GM12892 (cell line): ENCODE results near the gene VAT1.

Experiments
- DNase-seq: peaks from one replicate; pipeline ENCODE4 v3.0.0; 2011; ENCODE audit not compliant: insufficient read length
- FAIRE-seq: peaks from 2 replicates; lab custom pipeline; 2011; peaks lifted over from hg19 to GRCh38; lab: Jason Lieb, UNC
- POLR2A ChIP-seq: IDR thresholded peaks from 2 replicates; pipeline ENCODE4 v1.6.1; 2011; ENCODE audit warnings: low read depth, low read length, control low read depth
- POLR2AphosphoS5 ChIP-seq: IDR thresholded peaks from 2 replicates; pipeline ENCODE4 v1.6.1; 2011; ENCODE audit warnings: low read depth, low read length, control low read depth
- TAF1 ChIP-seq: IDR thresholded peaks from 2 replicates; pipeline ENCODE4 v1.6.1; 2011; ENCODE audit warnings: low read depth, mild to moderate bottlenecking, control low read depth, low read length, borderline replicate concordance

VAT1 gene

GRCh38 chr17:43040655-43041054 is 18.5 kb upstream of the VAT1 start:
- TF ChIP-seq TAF1 (no peak), POLR2A (no peak), POLR2AphosphoS5 (no peak)
- DNase-seq = no peak
- FAIRE-seq = no peak

DNA sequence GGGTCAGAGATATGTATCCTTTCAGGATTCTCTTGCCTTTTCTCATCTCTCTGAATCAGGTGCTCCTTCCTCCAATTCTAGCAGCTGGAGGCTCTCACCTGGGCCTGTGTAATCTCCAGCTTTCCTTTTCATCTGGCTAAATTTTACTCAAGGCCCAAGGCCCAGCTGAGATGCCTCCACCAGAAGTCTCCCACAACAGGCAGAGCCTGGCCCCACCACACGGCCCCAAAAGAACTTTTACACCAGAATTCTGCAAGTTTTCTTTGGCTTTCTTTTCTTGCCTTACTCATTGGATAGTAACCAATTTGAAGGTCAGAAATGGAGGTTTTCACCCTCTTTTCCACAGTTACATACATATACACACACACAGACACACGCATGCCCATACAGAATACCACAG is 17.5 kb upstream of the VAT1 start:
- FAIRE-seq = no peak
- no peak for DNase-seq
- TF ChIP-seq TAF1 (no peak), POLR2A (no peak), POLR2AphosphoS5 (no peak)

DNA sequence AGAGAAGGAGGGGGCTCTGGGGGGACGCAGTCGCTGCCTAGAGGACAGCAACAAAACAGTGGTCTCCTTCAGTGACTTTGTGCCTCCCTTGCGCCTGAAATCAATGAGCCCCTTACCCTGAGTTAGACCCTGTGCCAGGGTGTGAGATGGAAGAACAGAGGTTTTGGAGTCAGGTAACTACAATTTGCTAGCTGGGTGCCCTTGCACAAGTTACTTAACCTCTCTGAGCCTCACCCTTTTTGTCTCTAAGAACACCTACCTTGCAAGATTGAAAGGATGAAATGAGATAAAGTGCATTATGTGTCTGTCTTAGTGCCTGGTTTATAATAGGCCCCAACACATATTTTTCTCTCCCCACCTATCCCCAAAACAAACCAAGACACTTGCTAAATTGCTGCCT is 12.7 kb upstream of the VAT1 start:
- DNase-seq (no peak), FAIRE-seq (no peak)
- TF ChIP-seq TAF1 = no peak
- no peak for TF ChIP-seq POLR2A
- TF ChIP-seq POLR2AphosphoS5 = no peak

- no peak for FAIRE-seq
- TF ChIP-seq POLR2AphosphoS5 = no peak
- no peak for TF ChIP-seq POLR2A
- TF ChIP-seq TAF1 = no peak
- no peak for DNase-seq
These were observed 12.0 kb upstream of the VAT1 start for GRCh38 chr17:43033948-43034881.

DNA sequence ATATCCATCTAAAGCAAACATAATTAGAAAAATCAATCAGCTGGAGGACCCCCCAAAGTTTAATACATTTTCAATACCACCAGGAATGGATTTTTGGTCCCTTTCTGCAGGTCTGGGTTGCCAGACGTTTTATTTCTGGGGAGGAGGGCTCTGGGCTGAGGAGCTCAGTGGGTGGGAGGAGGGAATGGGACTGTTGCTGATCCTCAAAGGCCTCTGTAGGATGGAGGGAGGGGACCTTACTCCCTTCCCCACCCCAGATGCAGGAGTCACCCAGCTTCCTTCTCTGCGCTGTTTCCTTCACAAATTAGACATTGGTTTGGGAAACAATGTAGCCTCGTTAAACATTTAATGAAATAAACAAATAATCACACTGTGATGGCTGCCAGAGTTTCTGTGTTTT is 9.5 kb upstream of the VAT1 start:
- FAIRE-seq (no peak), DNase-seq (no peak)
- TF ChIP-seq POLR2A = no peak
- no peak for TF ChIP-seq POLR2AphosphoS5
- TF ChIP-seq TAF1 = no peak

DNA sequence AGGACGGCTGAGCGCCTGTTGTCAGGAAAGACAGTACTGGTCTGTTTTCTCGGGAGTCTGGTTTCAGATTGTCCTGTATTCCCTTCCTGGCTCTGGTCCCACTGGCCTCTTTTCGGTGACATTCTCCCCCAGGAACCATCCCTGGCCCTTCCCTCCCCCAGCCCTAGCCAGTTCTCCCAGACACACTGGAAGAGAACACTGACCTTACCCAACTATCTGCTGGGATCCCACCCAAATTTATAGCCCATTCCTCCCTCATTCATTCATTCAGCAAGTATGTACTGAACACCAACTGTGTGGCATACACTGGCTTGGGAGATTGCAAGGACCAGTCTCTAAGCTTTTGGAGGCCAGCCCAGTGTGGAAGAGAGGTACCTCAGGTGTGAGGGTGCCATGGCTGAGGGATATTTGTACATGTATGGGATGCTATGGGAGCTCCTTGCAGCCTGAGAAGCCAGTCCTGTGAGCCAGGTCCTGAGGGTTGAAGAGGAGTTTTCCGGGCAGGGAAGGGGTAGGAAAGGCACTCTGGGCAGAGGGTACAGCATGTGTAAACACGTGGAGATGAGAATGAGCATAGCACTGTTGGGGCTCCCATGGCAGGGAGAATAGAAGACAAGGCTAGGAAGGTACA is 8.1 kb upstream of the VAT1 start:
- no peak for FAIRE-seq
- no peak for DNase-seq
- TF ChIP-seq POLR2AphosphoS5 (no peak), TAF1 (no peak), POLR2A (no peak)

GRCh38 chr17:43028221-43028861 is 6.2 kb upstream of the VAT1 start:
- FAIRE-seq (no peak), DNase-seq (no peak)
- no peak for TF ChIP-seq POLR2A
- TF ChIP-seq TAF1 = no peak

DNA sequence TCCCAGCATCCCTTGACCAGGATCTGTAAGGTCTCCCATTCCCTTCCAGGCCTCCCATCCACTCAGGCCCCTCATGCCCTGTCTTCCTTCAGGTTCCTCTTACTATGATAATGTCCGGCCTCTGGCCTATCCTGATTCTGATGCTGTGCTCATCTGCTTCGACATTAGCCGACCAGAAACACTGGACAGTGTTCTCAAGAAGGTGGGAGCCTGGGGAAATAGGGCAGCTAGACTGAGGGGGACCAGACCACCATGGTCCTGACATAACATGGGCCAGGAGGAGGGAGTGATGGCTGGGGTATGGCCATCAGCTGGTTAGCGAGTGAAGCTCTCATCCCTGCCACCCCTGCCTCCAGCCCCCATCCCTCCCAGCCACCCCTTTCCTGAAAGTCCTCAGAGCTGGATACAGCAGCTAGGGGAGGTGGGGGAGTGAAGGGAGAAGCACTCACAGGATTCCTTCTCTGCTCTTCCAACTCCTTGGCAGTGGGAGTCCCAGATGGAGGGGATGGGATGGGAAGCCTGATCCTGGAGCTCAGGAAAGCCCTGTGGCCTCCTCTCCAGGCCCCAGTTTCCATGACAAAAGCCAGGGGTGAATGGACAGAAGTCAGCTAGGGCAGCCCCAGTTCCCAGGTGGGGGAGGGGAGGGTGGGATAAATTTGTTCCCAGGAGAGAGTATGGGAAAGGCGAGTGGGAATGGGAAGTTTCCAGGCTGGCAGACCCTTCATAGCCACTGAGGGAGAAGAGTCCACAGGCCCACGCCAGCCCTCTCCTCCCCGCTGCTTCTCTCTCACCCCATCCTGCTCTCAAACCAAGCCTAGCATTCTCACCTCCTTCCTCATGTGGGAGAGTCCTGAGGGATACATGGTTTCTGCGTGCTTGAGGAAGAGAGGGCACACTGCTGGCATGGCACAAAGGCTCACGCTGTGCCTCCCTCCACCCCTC is 5.2 kb upstream of the VAT1 start:
- DNase-seq (no peak), FAIRE-seq (no peak)

DNA sequence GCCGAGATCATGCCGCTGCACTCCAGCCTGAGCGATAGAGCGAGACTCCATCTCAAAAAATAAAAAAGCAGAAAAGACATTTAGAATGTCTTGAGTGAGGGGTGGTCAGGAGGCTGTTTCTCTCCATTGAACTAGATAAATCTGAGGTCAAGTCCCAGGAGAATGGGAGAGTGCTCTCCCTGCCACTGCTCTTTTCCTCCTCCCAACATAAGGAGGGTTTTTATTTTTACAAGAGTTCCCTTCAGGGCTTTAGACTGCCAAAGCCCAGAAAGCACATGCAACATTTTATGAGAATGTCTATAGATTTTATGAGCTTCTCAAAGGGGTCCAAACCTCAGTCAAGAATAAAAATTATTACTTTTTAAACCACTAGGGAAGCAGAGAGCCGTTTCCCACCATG is 4.4 kb upstream of the VAT1 start:
- TF ChIP-seq POLR2A = no peak
- TF ChIP-seq POLR2AphosphoS5 = no peak
- TF ChIP-seq TAF1 = no peak
- FAIRE-seq (no peak), DNase-seq (no peak)

More for the DNA sequence above, 5.2 kb upstream of the VAT1 start:
- no peak for TF ChIP-seq POLR2AphosphoS5
- TF ChIP-seq TAF1 = no peak
- TF ChIP-seq POLR2A = no peak

DNA sequence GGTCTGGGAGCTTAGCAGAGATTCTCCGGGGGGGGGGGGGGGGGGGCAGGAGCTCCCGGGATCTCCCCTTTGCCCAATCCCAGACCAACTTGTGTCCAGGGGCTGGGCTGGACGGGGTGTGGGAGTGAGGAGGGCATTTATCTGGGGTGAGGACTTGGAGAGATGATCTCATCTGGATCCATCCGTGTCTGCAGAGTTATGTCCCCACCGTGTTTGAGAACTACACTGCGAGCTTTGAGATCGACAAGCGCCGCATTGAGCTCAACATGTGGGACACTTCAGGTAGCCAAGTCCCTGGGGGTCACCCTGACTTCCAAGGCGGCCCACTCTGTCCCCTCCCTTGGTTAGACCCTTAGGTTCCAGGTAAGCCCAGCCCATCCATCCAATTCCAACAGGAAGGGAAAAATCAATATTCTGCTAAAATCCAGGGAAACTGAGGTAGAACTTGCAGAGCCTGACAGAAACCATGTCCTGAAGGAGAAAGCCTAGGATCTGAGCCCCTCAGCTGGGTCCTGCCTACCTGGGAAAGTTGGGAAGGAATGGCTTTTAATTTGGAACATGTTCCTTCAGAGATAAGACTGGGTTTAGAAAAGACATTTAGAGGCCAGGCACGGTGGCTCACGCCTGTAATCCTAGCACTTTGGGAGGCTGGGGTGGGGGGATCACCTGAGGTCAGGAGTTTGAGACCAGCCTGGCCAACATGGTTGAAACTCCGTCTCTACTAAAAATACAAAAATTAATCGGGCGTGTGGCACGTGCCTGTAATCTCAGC is 3.8 kb upstream of the VAT1 start:
- TF ChIP-seq TAF1 (no peak), POLR2AphosphoS5 (no peak), POLR2A (no peak)
- DNase-seq (no peak), FAIRE-seq (no peak)
